WTC11 (cell line): ENCODE results near the gene DDX10. TPM values are rescaled to one million over a fixed set of nuclear protein-coding genes. Genes with fewer than 3 reads are reported as not detected.

Experiments
- ATAC-seq: fragments of 200-7000 bp; cut with Tn5 transposase; 2 replicates; pipeline ENCODE4 v1.10.0; 2021; ENCODE audit warnings: mild to moderate bottlenecking, moderate library complexity
- CTCF ChIA-PET: fragments of 300-600 bp; sonication (Branson Sonifier 250); formaldehyde crosslinking; loops from one replicate; lab custom pipeline; 2021; ENCODE audit warnings: antibody characterized with exemption; lab: Charles Lee
- POLR2A ChIA-PET: fragments of 350-600 bp; sonication (Branson Sonifier 250); formaldehyde crosslinking; loops from one replicate; lab custom pipeline; 2021; ENCODE audit warnings: antibody characterized with exemption; lab: Charles Lee
- DNase-seq: peaks from one replicate; pipeline ENCODE4 v3.0.0; 2021; ENCODE audit warnings: low spot score
- H3K27ac Mint-ChIP-seq: 2 replicates; pipeline ENCODE4 v1.8.0; 2021; ENCODE audit warnings: mixed read lengths
- H3K27me3 Mint-ChIP-seq: 2 replicates; pipeline ENCODE4 v1.8.0; 2021; ENCODE audit warnings: low read depth, mild to moderate bottlenecking, moderate library complexity, mixed read lengths
- H3K36me3 Mint-ChIP-seq: 2 replicates; pipeline ENCODE4 v1.8.0; 2021; ENCODE audit warnings: mixed read lengths
- H3K4me1 Mint-ChIP-seq: 2 replicates; pipeline ENCODE4 v1.8.0; 2022; ENCODE audit warnings: mixed read lengths
- H3K4me3 Mint-ChIP-seq: 2 replicates; pipeline ENCODE4 v1.8.0; 2021; ENCODE audit warnings: mild to moderate bottlenecking, moderate library complexity, mixed read lengths
- H3K9me3 Mint-ChIP-seq: 2 replicates; pipeline ENCODE4 v1.8.0; 2021; ENCODE audit warnings: mixed read lengths
- CBFB ChIP-seq: sonication (generic); formaldehyde crosslinking; IDR thresholded peaks from 2 replicates; pipeline ENCODE4 v1.8.1; 2022; ENCODE audit warnings: mild to moderate bottlenecking, low read depth, missing genetic modification reagents
- CREM ChIP-seq: sonication (generic); formaldehyde crosslinking; IDR thresholded peaks from 2 replicates; pipeline ENCODE4 v1.8.1; 2022; ENCODE audit warnings: mild to moderate bottlenecking, missing genetic modification reagents, moderate library complexity
- E2F5 ChIP-seq: sonication (generic); formaldehyde crosslinking; IDR thresholded peaks from 2 replicates; pipeline ENCODE4 v1.8.1; 2022; ENCODE audit warnings: mild to moderate bottlenecking, moderate library complexity, missing genetic modification reagents
- ELF4 ChIP-seq: sonication (generic); formaldehyde crosslinking; IDR thresholded peaks from 2 replicates; pipeline ENCODE4 v1.8.1; 2022; ENCODE audit warnings: low read depth, mild to moderate bottlenecking, moderate library complexity, missing genetic modification reagents
- ETV6 ChIP-seq: sonication (generic); formaldehyde crosslinking; IDR thresholded peaks from 2 replicates; pipeline ENCODE4 v1.8.1; 2022; ENCODE audit warnings: mild to moderate bottlenecking, missing genetic modification reagents
- FOXK1 ChIP-seq: sonication (generic); formaldehyde crosslinking; IDR thresholded peaks from 2 replicates; pipeline ENCODE4 v1.8.0; 2022; ENCODE audit warnings: mild to moderate bottlenecking, moderate library complexity, missing genetic modification reagents
- FOXP1 ChIP-seq: sonication (generic); formaldehyde crosslinking; IDR thresholded peaks from 2 replicates; pipeline ENCODE4 v1.8.0; 2022; ENCODE audit warnings: missing genetic modification reagents, mild to moderate bottlenecking, moderate library complexity, borderline replicate concordance
- KAT7 ChIP-seq: sonication (generic); formaldehyde crosslinking; IDR thresholded peaks from 2 replicates; pipeline ENCODE4 v1.8.1; 2023; ENCODE audit warnings: missing genetic modification reagents, mild to moderate bottlenecking, borderline replicate concordance
- MAX ChIP-seq: sonication (generic); formaldehyde crosslinking; IDR thresholded peaks from 2 replicates; pipeline ENCODE4 v1.8.0; 2022; ENCODE audit warnings: mild to moderate bottlenecking, missing genetic modification reagents
- MXD4 ChIP-seq: fragments of 250-450 bp; sonication (Bioruptor Pico); IDR thresholded peaks from 2 replicates; pipeline ENCODE4 v1.8.0; 2021; ENCODE audit warnings: mild to moderate bottlenecking, moderate library complexity, borderline replicate concordance
- NR3C1 ChIP-seq: sonication (generic); formaldehyde crosslinking; conservative IDR thresholded peaks from 2 replicates; pipeline ENCODE4 v1.8.1; 2023; ENCODE audit warnings: low read depth, mild to moderate bottlenecking, missing genetic modification reagents
- SMAD3 ChIP-seq: sonication (generic); formaldehyde crosslinking; IDR thresholded peaks from 2 replicates; pipeline ENCODE4 v1.8.0; 2022; ENCODE audit warnings: missing genetic modification reagents, mild to moderate bottlenecking, borderline replicate concordance
- TEAD4 ChIP-seq: sonication (generic); formaldehyde crosslinking; IDR thresholded peaks from 2 replicates; pipeline ENCODE4 v1.8.0; 2022; ENCODE audit warnings: mild to moderate bottlenecking, missing genetic modification reagents
- USF2 ChIP-seq: sonication (generic); formaldehyde crosslinking; IDR thresholded peaks from 2 replicates; pipeline ENCODE4 v1.8.1; 2023; ENCODE audit warnings: mild to moderate bottlenecking, missing genetic modification reagents, moderate library complexity
- ZBTB21 ChIP-seq: sonication (generic); formaldehyde crosslinking; IDR thresholded peaks from 2 replicates; pipeline ENCODE4 v1.8.1; 2023; ENCODE audit warnings: mild to moderate bottlenecking, missing genetic modification reagents, borderline replicate concordance
- ZNF121 ChIP-seq: sonication (generic); formaldehyde crosslinking; IDR thresholded peaks from 2 replicates; pipeline ENCODE4 v1.8.0; 2023; ENCODE audit warnings: missing genetic modification reagents
- total RNA-seq: library from RNA; stranded (reverse); gene quantifications from 3 replicates; pipeline ENCODE4 v1.2.3, GENCODE V29; 2021
- TF ChIP-seq, protein P1 (sequence below): sonication (generic); formaldehyde crosslinking; IDR thresholded peaks from 2 replicates; pipeline ENCODE4 v1.8.1; 2023; ENCODE audit warnings: mild to moderate bottlenecking, missing genetic modification reagents, moderate library complexity
- TF ChIP-seq, protein P2 (sequence below): fragments of 250-450 bp; sonication (Bioruptor Pico); conservative IDR thresholded peaks from 2 replicates; pipeline ENCODE4 v1.9.0; 2021; ENCODE audit warnings: mild to moderate bottlenecking
- TF ChIP-seq, protein P3 (sequence below): fragments of 250-450 bp; sonication (Bioruptor Pico); IDR thresholded peaks from 2 replicates; pipeline ENCODE4 v1.8.0; 2021; ENCODE audit warnings: mild to moderate bottlenecking
- TF ChIP-seq, protein P4 (sequence below): sonication (generic); formaldehyde crosslinking; IDR thresholded peaks from 2 replicates; pipeline ENCODE4 v1.8.1; 2023; ENCODE audit warnings: mild to moderate bottlenecking, missing genetic modification reagents, borderline replicate concordance

The DDX10 gene
- total RNA-seq, 1 experiment from 2014 or later = 56.8 TPM

GRCh38 chr11:108622341-108622740, 42.5 kb upstream of the DDX10 start:
- CTCF ChIA-PET = no interaction called here
- H3K36me3 Mint-ChIP-seq = no peaks in the 10 kb centered on the region
- DNase-seq (no peak), ATAC-seq (no peak; the same call in 1 of the 2 replicates)
- H3K9me3 Mint-ChIP-seq = peaks cover 7% of the 10 kb centered on the region
- H3K27ac Mint-ChIP-seq = no peak overlapping the region
- POLR2A ChIA-PET = no interaction called here
- H3K4me1 Mint-ChIP-seq = peaks cover 16% of the 10 kb centered on the region
- no peaks in the 10 kb centered on the region for H3K27me3 Mint-ChIP-seq
- no peak overlapping the region for H3K4me3 Mint-ChIP-seq
- TF ChIP-seq SMAD3 (CRISPR knock-in tag) (no peak), NR3C1 (CRISPR knock-in tag) (no peak), CBFB (CRISPR knock-in tag) (no peak), KAT7 (CRISPR knock-in tag) (no peak), CREM (no peak), ZNF121 (CRISPR knock-in tag) (no peak)
- TF ChIP-seq, protein P1, sequence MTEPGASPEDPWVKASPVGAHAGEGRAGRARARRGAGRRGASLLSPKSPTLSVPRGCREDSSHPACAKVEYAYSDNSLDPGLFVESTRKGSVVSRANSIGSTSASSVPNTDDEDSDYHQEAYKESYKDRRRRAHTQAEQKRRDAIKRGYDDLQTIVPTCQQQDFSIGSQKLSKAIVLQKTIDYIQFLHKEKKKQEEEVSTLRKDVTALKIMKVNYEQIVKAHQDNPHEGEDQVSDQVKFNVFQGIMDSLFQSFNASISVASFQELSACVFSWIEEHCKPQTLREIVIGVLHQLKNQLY (CRISPR knock-in tag) = no peak
- TF ChIP-seq, protein P2, sequence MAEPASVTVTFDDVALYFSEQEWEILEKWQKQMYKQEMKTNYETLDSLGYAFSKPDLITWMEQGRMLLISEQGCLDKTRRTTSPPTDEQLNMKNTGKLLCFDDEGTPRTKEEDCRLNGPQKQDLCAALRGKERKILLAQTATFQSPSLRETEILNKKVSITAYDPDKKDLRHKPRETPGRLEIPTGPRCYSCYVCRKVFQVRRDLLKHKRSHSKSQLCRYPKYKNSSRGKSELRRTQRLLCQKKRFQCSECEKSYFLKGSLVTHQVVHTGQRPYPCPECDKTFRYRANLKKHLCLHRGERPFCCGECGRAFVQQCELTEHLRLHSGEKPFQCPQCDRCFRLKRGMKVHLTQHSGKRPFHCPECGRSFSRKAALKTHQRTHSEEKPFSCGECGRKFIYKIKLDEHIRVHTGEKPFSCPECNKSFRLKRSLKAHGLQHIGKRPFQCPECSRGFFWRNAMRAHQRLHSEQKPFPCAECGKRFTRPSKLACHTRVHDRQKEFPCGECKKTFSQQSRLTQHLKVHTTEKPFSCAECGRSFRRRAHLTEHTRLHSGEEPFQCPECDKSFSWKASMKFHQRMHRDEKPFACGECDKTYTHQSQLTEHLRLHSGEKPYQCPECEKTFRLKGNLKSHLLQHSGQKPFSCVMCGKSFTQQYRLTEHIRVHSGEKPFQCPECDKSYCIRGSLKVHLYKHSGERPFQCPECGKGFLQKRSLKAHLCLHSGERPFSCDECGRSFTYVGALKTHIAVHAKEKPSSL (CRISPR knock-in tag) = no peak
- TF ChIP-seq, protein P3, sequence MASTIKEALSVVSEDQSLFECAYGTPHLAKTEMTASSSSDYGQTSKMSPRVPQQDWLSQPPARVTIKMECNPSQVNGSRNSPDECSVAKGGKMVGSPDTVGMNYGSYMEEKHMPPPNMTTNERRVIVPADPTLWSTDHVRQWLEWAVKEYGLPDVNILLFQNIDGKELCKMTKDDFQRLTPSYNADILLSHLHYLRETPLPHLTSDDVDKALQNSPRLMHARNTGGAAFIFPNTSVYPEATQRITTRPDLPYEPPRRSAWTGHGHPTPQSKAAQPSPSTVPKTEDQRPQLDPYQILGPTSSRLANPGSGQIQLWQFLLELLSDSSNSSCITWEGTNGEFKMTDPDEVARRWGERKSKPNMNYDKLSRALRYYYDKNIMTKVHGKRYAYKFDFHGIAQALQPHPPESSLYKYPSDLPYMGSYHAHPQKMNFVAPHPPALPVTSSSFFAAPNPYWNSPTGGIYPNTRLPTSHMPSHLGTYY (CRISPR knock-in tag) = no peak
- TF ChIP-seq, all 79 proteins: peak for 0

DNA sequence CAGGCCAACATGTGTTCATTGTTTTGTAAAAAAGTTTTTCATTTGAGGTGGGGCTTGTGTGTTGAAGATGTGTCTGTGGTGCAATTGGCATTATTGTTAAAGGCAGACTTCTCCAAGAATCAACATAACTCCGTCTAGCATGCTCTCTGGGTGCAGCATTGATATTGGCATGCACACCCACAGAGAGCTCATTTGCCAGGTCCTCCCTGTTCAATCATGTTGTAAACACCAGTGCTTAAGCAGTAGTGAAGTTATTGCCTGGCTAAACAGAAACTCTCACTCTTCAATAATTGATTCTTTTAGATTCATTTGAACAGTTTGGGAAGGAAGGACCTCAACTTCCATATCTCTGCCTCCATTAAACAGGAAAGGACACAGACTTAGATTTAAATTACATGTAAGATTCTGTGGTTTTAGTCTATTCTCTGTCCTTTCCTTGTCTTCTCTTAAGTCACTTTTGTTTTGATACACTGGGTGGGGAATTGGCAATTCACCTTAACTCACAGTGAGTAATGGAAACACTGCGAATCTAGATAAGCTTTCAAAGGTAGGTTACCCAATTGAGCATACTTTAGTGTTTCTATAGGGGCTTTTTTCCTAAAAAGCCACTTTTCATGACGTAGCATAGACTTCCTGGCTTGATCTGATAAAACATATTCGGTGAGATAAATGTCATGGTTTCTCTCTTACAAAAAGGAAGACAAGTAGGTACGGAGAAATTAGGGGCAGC, 40.5 kb upstream of the DDX10 start:
- ChIA-PET POLR2A (no interaction called here), CTCF (no interaction called here)
- DNase-seq = no peak
- ATAC-seq = peak; percentile 67
- H3K4me3 Mint-ChIP-seq = no peak overlapping the region
- no peak overlapping the region for H3K27ac Mint-ChIP-seq
- peaks cover 18% of the 10 kb centered on the region for H3K9me3 Mint-ChIP-seq
- H3K27me3 Mint-ChIP-seq = no peaks in the 10 kb centered on the region
- peaks cover 10% of the 10 kb centered on the region; the same call in 1 of the 2 replicates for H3K36me3 Mint-ChIP-seq
- peaks cover 16% of the 10 kb centered on the region for H3K4me1 Mint-ChIP-seq
- TF ChIP-seq KAT7 (CRISPR knock-in tag) = no peak
- TF ChIP-seq, protein P1 (CRISPR knock-in tag) = no peak
- TF ChIP-seq FOXK1 (CRISPR knock-in tag) = no peak
- TF ChIP-seq E2F5 (CRISPR knock-in tag) = no peak
- TF ChIP-seq ZBTB21 (CRISPR knock-in tag) = no peak
- no peak for TF ChIP-seq MXD4 (CRISPR knock-in tag)
- TF ChIP-seq FOXP1 = no peak
- no peak for TF ChIP-seq ETV6 (CRISPR knock-in tag)
- TF ChIP-seq ELF4 (CRISPR knock-in tag) = no peak
- TF ChIP-seq, protein P2 (CRISPR knock-in tag) = no peak
- no peak for TF ChIP-seq TEAD4 (CRISPR knock-in tag)
- no peak for TF ChIP-seq USF2 (CRISPR knock-in tag)
- TF ChIP-seq MAX = no peak
- TF ChIP-seq, protein P4, sequence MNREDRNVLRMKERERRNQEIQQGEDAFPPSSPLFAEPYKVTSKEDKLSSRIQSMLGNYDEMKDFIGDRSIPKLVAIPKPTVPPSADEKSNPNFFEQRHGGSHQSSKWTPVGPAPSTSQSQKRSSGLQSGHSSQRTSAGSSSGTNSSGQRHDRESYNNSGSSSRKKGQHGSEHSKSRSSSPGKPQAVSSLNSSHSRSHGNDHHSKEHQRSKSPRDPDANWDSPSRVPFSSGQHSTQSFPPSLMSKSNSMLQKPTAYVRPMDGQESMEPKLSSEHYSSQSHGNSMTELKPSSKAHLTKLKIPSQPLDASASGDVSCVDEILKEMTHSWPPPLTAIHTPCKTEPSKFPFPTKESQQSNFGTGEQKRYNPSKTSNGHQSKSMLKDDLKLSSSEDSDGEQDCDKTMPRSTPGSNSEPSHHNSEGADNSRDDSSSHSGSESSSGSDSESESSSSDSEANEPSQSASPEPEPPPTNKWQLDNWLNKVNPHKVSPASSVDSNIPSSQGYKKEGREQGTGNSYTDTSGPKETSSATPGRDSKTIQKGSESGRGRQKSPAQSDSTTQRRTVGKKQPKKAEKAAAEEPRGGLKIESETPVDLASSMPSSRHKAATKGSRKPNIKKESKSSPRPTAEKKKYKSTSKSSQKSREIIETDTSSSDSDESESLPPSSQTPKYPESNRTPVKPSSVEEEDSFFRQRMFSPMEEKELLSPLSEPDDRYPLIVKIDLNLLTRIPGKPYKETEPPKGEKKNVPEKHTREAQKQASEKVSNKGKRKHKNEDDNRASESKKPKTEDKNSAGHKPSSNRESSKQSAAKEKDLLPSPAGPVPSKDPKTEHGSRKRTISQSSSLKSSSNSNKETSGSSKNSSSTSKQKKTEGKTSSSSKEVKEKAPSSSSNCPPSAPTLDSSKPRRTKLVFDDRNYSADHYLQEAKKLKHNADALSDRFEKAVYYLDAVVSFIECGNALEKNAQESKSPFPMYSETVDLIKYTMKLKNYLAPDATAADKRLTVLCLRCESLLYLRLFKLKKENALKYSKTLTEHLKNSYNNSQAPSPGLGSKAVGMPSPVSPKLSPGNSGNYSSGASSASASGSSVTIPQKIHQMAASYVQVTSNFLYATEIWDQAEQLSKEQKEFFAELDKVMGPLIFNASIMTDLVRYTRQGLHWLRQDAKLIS = no peak
